ENCODE results near the gene CYB5A. TPM values are rescaled to one million over a fixed set of nuclear protein-coding genes. Genes with fewer than 3 reads are reported as not detected.

The CYB5A gene
- 100 to 1,000 TPM; 280 to 335 (median 290) TPM for polyA plus RNA-seq (ENCODE audit: insufficient read length in 3 of 3)
- long read RNA-seq, donor 1, full-length matches to known transcripts, result 305 of 356 reads
- long read RNA-seq, donor 1, partial matches to known transcripts, result 14 of 356 reads
- long read RNA-seq, donor 1, other reads (novel, unspliced or antisense), result 37 of 356 reads
- long read RNA-seq, donor 2, transcript CYB5A-202 (5 exons, 3,283 nt), result major isoform, 452 of 530 reads
- long read RNA-seq, donor 2, partial matches to known transcripts, result 14 of 530 reads
- long read RNA-seq, donor 2, other reads (novel, unspliced or antisense), result 59 of 530 reads
- long read RNA-seq, donor 3, transcript CYB5A-202 (5 exons, 3,283 nt), result major isoform, 304 of 348 reads
- long read RNA-seq, donor 3, partial matches to known transcripts, result 8 of 348 reads
- long read RNA-seq, donor 3, other reads (novel, unspliced or antisense), result 35 of 348 reads
- long read RNA-seq, donor 4, transcript CYB5A-202 (5 exons, 3,283 nt), result major isoform, 536 of 649 reads
- long read RNA-seq, donor 4, partial matches to known transcripts, result 10 of 649 reads
- long read RNA-seq, donor 4, other reads (novel, unspliced or antisense), result 98 of 649 reads
- long read RNA-seq, donor 5, transcript CYB5A-202 (5 exons, 3,283 nt), result major isoform, 166 of 187 reads
- long read RNA-seq, donor 5, partial matches to known transcripts, result 6 of 187 reads
- long read RNA-seq, donor 5, other reads (novel, unspliced or antisense), result 14 of 187 reads
- long read RNA-seq, donor 6, transcript CYB5A-202 (5 exons, 3,283 nt), result major isoform, 356 of 430 reads
- long read RNA-seq, donor 6, transcript CYB5A-206 (3 exons, 1,173 nt), result minor isoform, 7 of 430 reads
- long read RNA-seq, donor 6, partial matches to known transcripts, result 16 of 430 reads
- long read RNA-seq, donor 6, other reads (novel, unspliced or antisense), result 48 of 430 reads
- long read RNA-seq, donor 7, transcript CYB5A-202 (5 exons, 3,283 nt), result major isoform, 297 of 359 reads
- long read RNA-seq, donor 7, partial matches to known transcripts, result 12 of 359 reads
- long read RNA-seq, donor 7, other reads (novel, unspliced or antisense), result 46 of 359 reads
- long read RNA-seq, donor 8, transcript CYB5A-202 (5 exons, 3,283 nt), result major isoform, 32 of 32 reads
- long read RNA-seq, donor 8, partial matches to known transcripts, result 0 of 32 reads
- long read RNA-seq, donor 8, other reads (novel, unspliced or antisense), result 0 of 32 reads
- long read RNA-seq, donor 9, transcript CYB5A-202 (5 exons, 3,283 nt), result major isoform, 426 of 515 reads
- long read RNA-seq, donor 9, partial matches to known transcripts, result 21 of 515 reads
- long read RNA-seq, donor 9, other reads (novel, unspliced or antisense), result 60 of 515 reads
- long read RNA-seq, donor 10, full-length matches to known transcripts, result 312 of 390 reads
- long read RNA-seq, donor 10, partial matches to known transcripts, result 46 of 390 reads
- long read RNA-seq, donor 10, other reads (novel, unspliced or antisense), result 32 of 390 reads
- long read RNA-seq, donor 11, transcript CYB5A-202 (5 exons, 3,283 nt), result major isoform, 181 of 236 reads
- long read RNA-seq, donor 11, partial matches to known transcripts, result 30 of 236 reads
- long read RNA-seq, donor 11, other reads (novel, unspliced or antisense), result 24 of 236 reads
- long read RNA-seq, donor 12, transcript CYB5A-206 (3 exons, 1,173 nt), result minor isoform, 6 of 606 reads
- long read RNA-seq, donor 12, transcript CYB5A-202 (5 exons, 3,283 nt), result major isoform, 498 of 606 reads
- long read RNA-seq, donor 12, partial matches to known transcripts, result 28 of 606 reads
- long read RNA-seq, donor 12, other reads (novel, unspliced or antisense), result 70 of 606 reads
- long read RNA-seq, donor 13, transcript CYB5A-202 (5 exons, 3,283 nt), result major isoform, 164 of 199 reads
- long read RNA-seq, donor 13, partial matches to known transcripts, result 12 of 199 reads
- long read RNA-seq, donor 13, other reads (novel, unspliced or antisense), result 22 of 199 reads
- long read RNA-seq, donor 14, result 0 reads
- long read RNA-seq, donor 15, result 0 reads
- long read RNA-seq, donor 16, transcript CYB5A-202 (5 exons, 3,283 nt), result major isoform, 426 of 494 reads
- long read RNA-seq, donor 16, partial matches to known transcripts, result 16 of 494 reads
- long read RNA-seq, donor 16, other reads (novel, unspliced or antisense), result 49 of 494 reads

DNA sequence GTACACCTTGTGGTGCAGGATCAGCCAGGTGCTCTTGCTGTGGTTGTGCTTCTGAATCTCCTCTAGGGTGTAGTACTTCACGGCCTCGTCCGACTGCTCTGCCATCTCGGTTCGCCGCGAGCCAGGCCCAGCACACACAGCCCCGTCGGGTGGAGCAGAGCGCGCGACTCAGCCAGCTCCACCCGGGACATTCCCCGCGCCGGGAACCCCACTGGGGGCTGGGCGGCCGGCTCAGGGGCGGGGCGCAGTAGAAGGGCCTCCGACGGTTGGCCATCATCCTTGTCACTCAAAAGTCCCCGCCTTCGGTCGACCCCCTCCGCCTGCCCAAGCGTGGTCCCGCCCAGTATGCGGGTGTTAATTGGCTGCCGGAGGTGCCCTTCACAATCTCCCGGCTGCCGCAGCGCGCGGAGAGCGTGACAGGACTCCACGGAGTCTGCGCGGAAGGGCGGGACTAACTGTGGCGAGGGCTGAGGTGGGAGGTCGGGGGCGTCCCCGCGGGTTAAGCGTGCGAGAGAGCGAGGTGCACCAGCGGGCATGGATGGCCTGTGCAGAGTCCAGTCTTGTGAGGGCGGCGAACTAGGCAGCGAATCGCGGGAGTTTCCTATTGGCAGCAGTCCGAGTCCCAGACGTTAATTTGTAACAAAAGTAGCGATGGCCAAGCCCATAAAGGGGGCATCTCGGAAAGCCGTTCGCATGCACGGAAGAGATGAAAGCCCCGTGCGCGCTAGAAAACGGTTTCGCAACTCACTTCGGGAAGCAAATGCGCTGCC, at the start of gene CYB5A:
CYB5A (minus strand) TSS at position 193 of the 770 bp plus-strand sequence; CDS start at position 105, 88 bp downstream.
- peak; percentile 97 for DNase-seq

GRCh38 chr18:74337912-74338309, 46.1 kb upstream of the CYB5A start:
- no peak for DNase-seq

DNA sequence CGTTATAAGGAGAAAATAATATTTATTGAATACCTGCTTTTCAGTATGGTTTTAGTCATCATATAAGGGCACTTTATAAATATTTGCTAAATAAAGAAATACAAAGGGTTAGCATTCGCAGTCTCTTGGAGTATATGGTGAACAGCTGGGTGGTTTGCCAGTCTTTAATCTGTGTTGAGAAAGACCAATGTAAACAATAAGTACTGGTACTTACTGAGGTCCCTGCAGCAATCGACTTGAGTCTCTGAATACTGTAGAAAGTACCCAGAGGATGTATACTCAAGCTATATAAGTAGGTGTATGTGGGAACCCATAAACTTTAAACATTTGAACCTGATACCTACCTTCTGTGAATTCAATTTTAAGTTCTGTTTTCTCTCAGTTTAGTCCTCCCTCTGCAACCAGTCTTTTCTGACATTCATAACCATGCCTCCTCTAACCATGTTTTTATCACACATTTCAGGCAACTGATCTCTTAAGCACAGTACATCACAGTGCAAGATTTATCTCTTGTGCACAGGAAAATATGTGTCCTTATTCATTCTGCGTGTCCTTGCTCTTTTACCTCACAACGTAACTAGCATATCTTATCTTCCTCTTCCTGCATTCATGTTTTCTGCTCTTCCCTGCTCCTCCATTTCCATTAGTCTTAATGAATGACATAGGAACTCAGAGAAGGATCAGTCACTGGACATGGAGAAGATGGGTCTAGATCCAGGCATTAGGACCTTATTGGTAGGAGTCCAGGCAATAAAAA, 45.6 kb upstream of the CYB5A start:
- DNase-seq, result no peak

DNA sequence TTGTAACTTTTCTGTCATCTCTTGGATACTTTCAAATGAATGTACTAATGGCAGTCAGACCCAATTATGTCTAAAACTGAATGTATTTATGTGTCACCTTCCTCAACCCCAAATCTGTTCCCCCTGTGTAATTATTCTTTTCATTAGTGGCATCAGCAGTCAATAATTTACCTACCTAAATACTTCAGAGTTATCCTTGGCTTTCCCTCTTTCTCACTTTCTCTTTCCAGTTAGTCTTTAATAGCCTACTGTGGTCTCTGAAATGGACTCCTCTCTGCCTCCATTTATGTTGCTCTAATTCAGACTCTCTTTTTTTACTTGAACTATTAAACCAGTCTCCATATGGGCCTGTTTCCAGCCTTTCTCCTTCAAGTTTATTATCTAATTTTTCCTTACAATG, 44.9 kb upstream of the CYB5A start:
- DNase-seq, result no peak

- no peak for DNase-seq
These were observed 42.6 kb upstream of the CYB5A start for GRCh38 chr18:74334242-74334893.

DNA sequence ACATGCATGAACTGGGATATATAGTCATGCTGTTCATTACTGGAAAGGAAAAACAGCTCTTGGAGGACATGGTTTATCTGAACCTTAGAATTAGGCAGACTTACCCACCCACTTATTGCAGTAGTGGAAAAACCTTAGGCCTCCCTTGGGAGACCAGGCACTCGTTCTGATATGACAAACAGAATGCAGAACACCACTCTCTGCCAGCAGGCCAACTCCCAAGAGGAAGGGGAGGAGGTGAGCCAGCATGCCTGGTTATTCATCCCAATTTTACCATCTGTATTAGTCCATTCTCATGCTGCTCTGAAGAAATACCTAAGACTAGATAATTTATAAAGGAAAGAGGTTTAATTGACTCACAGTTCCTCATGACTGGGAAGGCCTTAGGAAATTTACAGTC, 41.3 kb upstream of the CYB5A start:
- DNase-seq, result no peak

DNA sequence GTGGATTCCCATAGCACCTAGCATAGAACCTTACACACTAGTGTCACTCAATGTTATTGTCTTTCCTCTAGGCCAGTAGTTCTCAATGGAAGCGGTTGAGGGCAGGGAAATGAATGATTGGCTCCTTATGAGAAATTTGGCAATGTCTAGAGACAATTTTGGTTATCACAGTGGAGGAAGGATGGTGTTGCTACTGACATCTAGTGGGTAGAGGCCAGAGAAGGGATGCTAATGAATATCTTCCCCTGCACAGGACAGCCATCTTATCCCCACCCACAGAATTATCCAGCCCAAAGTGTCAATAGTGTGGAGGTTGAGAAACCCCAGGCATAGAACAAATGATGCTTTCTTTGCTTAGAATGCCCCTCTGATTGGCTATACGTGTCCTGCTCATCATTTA, 39.6 kb upstream of the CYB5A start:
- DNase-seq, result no peak

DNA sequence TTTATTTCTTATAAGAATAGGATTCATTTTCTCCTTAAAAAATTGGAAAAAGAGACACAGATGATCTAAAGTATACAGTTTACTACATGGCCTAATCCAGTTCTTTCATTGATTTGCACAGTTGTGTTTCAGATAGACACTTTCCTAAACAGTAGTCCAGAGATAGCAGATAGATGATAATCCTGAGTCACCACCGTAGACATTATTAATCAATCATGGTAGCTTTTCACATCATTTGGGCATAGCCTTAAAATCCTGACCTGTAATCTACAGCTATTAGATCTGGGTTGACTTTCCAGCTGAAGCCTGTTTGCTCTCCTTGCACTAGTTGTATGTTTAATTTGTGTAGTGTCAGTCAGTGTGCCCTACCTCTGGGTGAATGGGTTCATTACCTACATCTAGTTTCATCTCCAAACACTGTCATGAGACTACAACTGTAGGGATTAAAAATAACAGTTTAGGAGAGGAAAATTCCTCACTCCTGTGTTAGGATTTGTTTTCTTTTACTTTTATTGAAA, 38.0 kb upstream of the CYB5A start:
- no peak for DNase-seq

DNA sequence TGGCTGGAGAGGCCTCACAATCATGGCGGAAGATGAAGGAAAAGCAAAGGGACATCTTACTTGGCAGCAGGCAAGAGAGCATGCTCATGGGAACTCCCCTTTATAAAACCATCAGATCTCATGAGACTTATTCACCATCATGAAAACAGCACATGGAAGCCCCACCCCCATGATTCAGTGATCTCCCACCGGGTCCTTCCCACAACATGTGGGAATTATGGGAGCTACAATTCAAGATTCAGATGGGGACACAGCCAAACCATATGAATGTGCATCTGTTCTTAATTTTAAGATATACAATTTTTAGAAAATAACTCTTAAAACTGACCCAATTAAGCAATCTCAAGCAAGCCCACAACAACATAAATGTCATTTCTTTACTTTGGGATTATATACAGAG, 36.4 kb upstream of the CYB5A start:
- DNase-seq, result no peak

DNA sequence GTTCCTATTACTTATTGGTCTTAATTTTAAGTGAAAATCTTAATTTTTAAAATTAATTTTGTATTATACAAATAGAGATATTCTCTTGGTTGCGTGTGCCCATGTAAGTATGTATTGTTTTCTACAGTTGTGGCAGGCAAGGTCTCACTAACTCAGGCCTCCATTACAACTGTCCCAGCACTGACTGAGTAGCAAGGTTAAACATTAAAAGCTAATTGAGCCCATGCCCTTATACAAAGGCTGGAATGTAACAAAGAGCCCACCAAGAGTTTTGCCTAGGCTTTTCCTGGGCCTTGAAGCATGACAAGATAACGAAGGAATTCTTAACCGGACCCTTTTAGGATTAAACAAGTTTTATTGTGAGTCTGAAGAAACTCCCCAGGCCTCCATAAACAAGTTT, 35.0 kb upstream of the CYB5A start:
- peak; percentile 24 for DNase-seq

- DNase-seq, result no peak
These were observed 34.5 kb upstream of the CYB5A start for GRCh38 chr18:74326231-74326630.

GRCh38 chr18:74316257-74317170, 24.8 kb upstream of the CYB5A start:
- no peak for DNase-seq

- DNase-seq, result no peak
These were observed 23.9 kb upstream of the CYB5A start, which contains the start of gene C18orf63 for GRCh38 chr18:74315464-74316256. Gene C18orf63 (plus strand): TSS chr18:74315839. CDS start chr18:74317866, 2,027 bp downstream.

GRCh38 chr18:74314759-74315463, 23.1 kb upstream of the CYB5A start:
- no peak for DNase-seq

- DNase-seq, result no peak
These were observed 19.2 kb upstream of the CYB5A start for GRCh38 chr18:74311000-74311399.
